Measurements from ENCODE around the gene INCENP. TPM values are rescaled to one million over a fixed set of nuclear protein-coding genes. Genes with fewer than 3 reads are reported as not detected.

Gene INCENP
- total and polyA plus RNA-seq, 4 donors = 19.9 to 32.9 (median 27.3) TPM

GRCh38 chr11:62139526-62140303 is 15.9 kb downstream of the INCENP start:
- H3K4me1 ChIP-seq (ENCODE audit: control insufficient read depth, insufficient read depth, low read length) = peaks cover 39% of the 10 kb centered on the region
- H3K27ac ChIP-seq (ENCODE audit: low read depth, low read length) = no peak overlapping the region
- no peaks in the 10 kb centered on the region for H3K9me3 ChIP-seq (ENCODE audit: control insufficient read depth, insufficient read depth, low read length)
- H3K27me3 ChIP-seq (ENCODE audit: control insufficient read depth, insufficient read depth, low read length) = no peaks in the 10 kb centered on the region
- 95% methylated on average over 20 of the region's 24 CpGs for WGBS (ENCODE audit: insufficient coverage)
- H3K4me3 ChIP-seq (ENCODE audit: low read depth, low read length) = no peak overlapping the region
- peaks cover 60% of the 10 kb centered on the region for H3K36me3 ChIP-seq (ENCODE audit: control insufficient read depth, insufficient read depth, low read length)
- no peak for DNase-seq (ENCODE audit: low read depth in 4 of 6, low spot score in 6 of 6)

- H3K9me3 ChIP-seq (ENCODE audit: control insufficient read depth, insufficient read depth, low read length) = no peaks in the 10 kb centered on the region
- WGBS (ENCODE audit: insufficient coverage) = 95% methylated on average over 19 of the region's 24 CpGs
- no peaks in the 10 kb centered on the region for H3K27me3 ChIP-seq (ENCODE audit: control insufficient read depth, insufficient read depth, low read length)
- H3K4me3 ChIP-seq (ENCODE audit: low read depth, low read length) = no peak overlapping the region
- peaks cover 65% of the 10 kb centered on the region for H3K36me3 ChIP-seq (ENCODE audit: control insufficient read depth, insufficient read depth, low read length)
- no peak overlapping the region for H3K27ac ChIP-seq (ENCODE audit: low read depth, low read length)
- DNase-seq (ENCODE audit: low read depth in 4 of 6, low spot score in 6 of 6) = no peak
- peaks cover 47% of the 10 kb centered on the region for H3K4me1 ChIP-seq (ENCODE audit: control insufficient read depth, insufficient read depth, low read length)
Measured at GRCh38 chr11:62140304-62141110, 16.7 kb downstream of the INCENP start.

GRCh38 chr11:62141111-62142042 is 17.6 kb downstream of the INCENP start:
- H3K9me3 ChIP-seq (ENCODE audit: control insufficient read depth, insufficient read depth, low read length) = no peaks in the 10 kb centered on the region
- no peaks in the 10 kb centered on the region for H3K27me3 ChIP-seq (ENCODE audit: control insufficient read depth, insufficient read depth, low read length)
- H3K4me3 ChIP-seq (ENCODE audit: low read depth, low read length) = no peak overlapping the region
- peaks cover 74% of the 10 kb centered on the region for H3K36me3 ChIP-seq (ENCODE audit: control insufficient read depth, insufficient read depth, low read length)
- peaks cover 47% of the 10 kb centered on the region for H3K4me1 ChIP-seq (ENCODE audit: control insufficient read depth, insufficient read depth, low read length)
- H3K27ac ChIP-seq (ENCODE audit: low read depth, low read length) = no peak overlapping the region
- DNase-seq (ENCODE audit: low read depth in 4 of 6, low spot score in 6 of 6) = no peak
- 90% methylated on average over 17 of the region's 22 CpGs for WGBS (ENCODE audit: insufficient coverage)

- Histone ChIP-seq H3K36me3 (ENCODE audit: control insufficient read depth, insufficient read depth, low read length) (peaks cover 80% of the 10 kb centered on the region), H3K4me1 (ENCODE audit: control insufficient read depth, insufficient read depth, low read length) (peaks cover 47% of the 10 kb centered on the region), H3K27ac (ENCODE audit: low read depth, low read length) (no peak overlapping the region), H3K9me3 (ENCODE audit: control insufficient read depth, insufficient read depth, low read length) (no peaks in the 10 kb centered on the region), H3K27me3 (ENCODE audit: control insufficient read depth, insufficient read depth, low read length) (no peaks in the 10 kb centered on the region), H3K4me3 (ENCODE audit: low read depth, low read length) (no peak overlapping the region)
- 100% methylated on average over 4 of the region's 4 CpGs for WGBS (ENCODE audit: insufficient coverage)
- no peak for DNase-seq (ENCODE audit: low read depth in 4 of 6, low spot score in 6 of 6)
Measured at GRCh38 chr11:62142043-62142375, 18.2 kb downstream of the INCENP start.

DNA sequence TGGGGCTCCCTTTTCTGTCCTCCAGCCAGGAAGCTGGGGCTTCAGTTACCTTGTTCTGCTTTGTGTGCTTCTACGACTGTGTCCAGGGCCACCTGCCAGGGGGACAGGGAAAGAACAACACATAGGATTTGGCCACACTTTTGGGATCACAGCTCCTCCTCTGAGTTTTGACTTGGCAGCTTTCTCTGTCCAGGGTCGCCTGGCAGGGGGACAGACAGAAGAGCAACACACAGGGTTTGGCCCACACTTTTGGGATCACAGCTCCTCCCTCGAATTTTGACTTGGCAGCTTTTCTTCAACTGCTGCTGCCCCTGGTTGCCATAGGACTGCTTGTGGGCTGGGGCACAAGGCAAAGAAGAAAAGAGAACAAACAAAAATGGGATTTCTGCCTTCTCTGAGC is 19.1 kb downstream of the INCENP start:
- 26% methylated on average over 3 of the region's 3 CpGs for WGBS (ENCODE audit: insufficient coverage)
- Histone ChIP-seq H3K9me3 (ENCODE audit: control insufficient read depth, insufficient read depth, low read length) (no peaks in the 10 kb centered on the region), H3K36me3 (ENCODE audit: control insufficient read depth, insufficient read depth, low read length) (peaks cover 82% of the 10 kb centered on the region), H3K27ac (ENCODE audit: low read depth, low read length) (peak overlapping the region; percentile 71), H3K4me1 (ENCODE audit: control insufficient read depth, insufficient read depth, low read length) (peaks cover 42% of the 10 kb centered on the region), H3K4me3 (ENCODE audit: low read depth, low read length) (no peak overlapping the region), H3K27me3 (ENCODE audit: control insufficient read depth, insufficient read depth, low read length) (no peaks in the 10 kb centered on the region)
- DNase-seq (ENCODE audit: low read depth in 4 of 6, low spot score in 6 of 6) = peak in 5 of 6 donors; percentile 23 to 82 (median 72)

DNA sequence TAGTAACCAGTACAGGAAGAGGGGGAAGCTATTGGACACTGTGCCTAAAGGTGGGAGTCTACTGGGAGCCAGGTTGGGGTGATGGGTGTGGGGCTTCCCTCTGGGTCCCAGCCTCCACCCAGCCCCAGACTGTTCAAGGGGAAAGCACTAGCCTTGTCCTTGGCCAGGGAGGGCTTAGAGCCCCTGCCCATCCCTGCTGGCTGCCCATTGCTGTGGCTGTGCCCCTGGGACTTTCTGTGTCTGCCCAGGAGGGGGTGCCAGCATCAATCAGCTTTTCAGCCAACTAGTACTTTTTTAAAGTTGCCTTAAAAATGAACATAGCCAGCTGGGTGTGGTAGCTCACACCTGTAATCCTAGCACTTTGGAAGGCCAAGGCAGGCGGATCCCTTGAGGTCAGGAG is 19.9 kb downstream of the INCENP start:
- Histone ChIP-seq H3K27me3 (ENCODE audit: control insufficient read depth, insufficient read depth, low read length) (no peaks in the 10 kb centered on the region), H3K4me3 (ENCODE audit: low read depth, low read length) (no peak overlapping the region), H3K9me3 (ENCODE audit: control insufficient read depth, insufficient read depth, low read length) (no peaks in the 10 kb centered on the region), H3K4me1 (ENCODE audit: control insufficient read depth, insufficient read depth, low read length) (peaks cover 42% of the 10 kb centered on the region), H3K36me3 (ENCODE audit: control insufficient read depth, insufficient read depth, low read length) (peaks cover 82% of the 10 kb centered on the region), H3K27ac (ENCODE audit: low read depth, low read length) (peak overlapping the region; percentile 71)
- WGBS (ENCODE audit: insufficient coverage) = 100% methylated on average over 1 of the region's 1 CpG
- DNase-seq (ENCODE audit: low read depth in 4 of 6, low spot score in 6 of 6) = no peak

- 92% methylated on average over 24 of the region's 24 CpGs for WGBS (ENCODE audit: insufficient coverage)
- Histone ChIP-seq H3K36me3 (ENCODE audit: control insufficient read depth, insufficient read depth, low read length) (peaks cover 78% of the 10 kb centered on the region), H3K4me1 (ENCODE audit: control insufficient read depth, insufficient read depth, low read length) (peaks cover 42% of the 10 kb centered on the region), H3K9me3 (ENCODE audit: control insufficient read depth, insufficient read depth, low read length) (no peaks in the 10 kb centered on the region), H3K27ac (ENCODE audit: low read depth, low read length) (no peak overlapping the region), H3K27me3 (ENCODE audit: control insufficient read depth, insufficient read depth, low read length) (no peaks in the 10 kb centered on the region), H3K4me3 (ENCODE audit: low read depth, low read length) (no peak overlapping the region)
- DNase-seq (ENCODE audit: low read depth in 4 of 6, low spot score in 6 of 6) = no peak
Measured at GRCh38 chr11:62144641-62145255, 20.9 kb downstream of the INCENP start.

DNA sequence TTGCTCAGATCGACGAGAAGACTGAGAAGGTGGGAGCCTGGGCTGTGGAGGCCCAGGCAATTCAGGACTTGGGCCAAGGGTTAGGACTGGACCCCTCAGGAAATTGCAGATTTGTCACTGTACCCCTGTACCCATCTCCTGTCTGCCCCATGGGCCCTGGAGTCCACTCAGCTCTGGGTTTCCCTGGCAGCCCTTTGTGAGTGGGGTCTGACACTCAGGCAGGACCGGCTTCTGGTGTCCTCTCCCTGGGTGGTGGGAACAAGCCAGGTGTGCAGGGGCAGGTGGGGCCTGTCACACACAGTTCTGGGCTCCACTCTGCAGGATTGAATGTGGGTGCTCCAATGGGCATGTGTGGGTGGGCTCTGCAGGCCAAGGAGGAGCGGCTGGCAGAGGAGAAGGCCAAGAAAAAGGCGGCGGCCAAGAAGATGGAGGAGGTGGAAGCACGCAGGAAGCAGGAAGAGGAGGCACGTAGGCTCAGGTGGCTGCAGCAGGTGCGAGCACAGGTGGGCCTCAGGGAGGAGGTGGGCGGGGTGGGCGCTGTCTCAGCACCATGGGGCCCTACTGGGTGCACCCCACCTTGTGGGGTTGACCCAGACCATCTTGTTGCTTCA is 21.6 kb downstream of the INCENP start:
- Histone ChIP-seq H3K36me3 (ENCODE audit: control insufficient read depth, insufficient read depth, low read length) (peaks cover 78% of the 10 kb centered on the region), H3K4me1 (ENCODE audit: control insufficient read depth, insufficient read depth, low read length) (peaks cover 42% of the 10 kb centered on the region), H3K27me3 (ENCODE audit: control insufficient read depth, insufficient read depth, low read length) (no peaks in the 10 kb centered on the region), H3K9me3 (ENCODE audit: control insufficient read depth, insufficient read depth, low read length) (no peaks in the 10 kb centered on the region), H3K27ac (ENCODE audit: low read depth, low read length) (no peak overlapping the region), H3K4me3 (ENCODE audit: low read depth, low read length) (no peak overlapping the region)
- over 99% methylated on average over 11 of the region's 11 CpGs for WGBS (ENCODE audit: insufficient coverage)
- no peak for DNase-seq (ENCODE audit: low read depth in 4 of 6, low spot score in 6 of 6)
